ENCODE measurements around the gene BRD1. TPM values are rescaled to one million over a fixed set of nuclear protein-coding genes. Genes with fewer than 3 reads are reported as not detected.
"Not testable (repeated sequence)": the region's sequence is repeated elsewhere in the genome, so short reads cannot be mapped to it uniquely, and the experiment has no call there.

Gene BRD1
- total and polyA plus RNA-seq, 8 donors = 27.4 to 50.3 (median 37.9) TPM

DNA sequence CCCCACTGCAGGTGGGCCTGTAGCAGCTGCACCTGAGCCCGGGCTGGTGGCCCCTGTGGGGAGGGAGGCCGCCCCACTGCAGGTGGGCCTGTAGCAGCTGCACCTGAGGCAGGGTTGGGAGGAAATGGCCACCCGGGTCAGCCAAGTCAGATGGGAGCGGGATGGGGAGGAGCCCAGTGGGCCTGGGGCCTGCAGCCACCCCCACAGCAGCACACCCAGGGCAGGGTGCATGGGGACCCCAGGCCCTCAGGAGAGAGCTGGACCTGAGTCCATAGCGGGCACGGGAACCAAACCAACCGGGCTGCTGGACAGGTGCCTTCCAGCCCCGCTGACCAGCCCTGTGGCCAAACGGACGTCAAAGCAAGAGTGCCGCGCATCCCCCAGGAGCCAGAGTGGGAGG lies 61.7 kb downstream of the BRD1 start:
- Histone ChIP-seq H3K9me3 (peaks cover 0 to 13% of the 10 kb centered on the region in 2 donors), H3K27me3 (no peaks in the 10 kb centered on the region), H3K27ac (no peak overlapping the region), H3K4me3 (no peak overlapping the region), H3K4me1 (peaks cover 0 to 4% of the 10 kb centered on the region in 2 donors), H3K36me3 (no peaks in the 10 kb centered on the region)
- no peak for ATAC-seq
- peak in 2 of 4 donors; percentile 20 to 72 for DNase-seq
- TF ChIP-seq CTCF (IDR thresholded peaks at IDR 0.05) = no peak
- intact Hi-C loops (cut with DNase I) = no loop called here

GRCh38 chr22:49765091-49765771 lies 62.4 kb downstream of the BRD1 start:
- Histone ChIP-seq H3K27ac (no peak overlapping the region), H3K4me1 (peaks cover 0 to 7% of the 10 kb centered on the region in 2 donors), H3K9me3 (peaks cover 0 to 13% of the 10 kb centered on the region in 2 donors), H3K4me3 (no peak overlapping the region), H3K36me3 (no peaks in the 10 kb centered on the region), H3K27me3 (no peaks in the 10 kb centered on the region)
- peak in 2 of 4 donors; percentile 25 to 67 for DNase-seq
- intact Hi-C loops (cut with DNase I) = no loop called here
- ATAC-seq = no peak
- TF ChIP-seq CTCF (IDR thresholded peaks at IDR 0.05) = no peak

- peaks cover 0 to 7% of the 10 kb centered on the region in 2 donors for H3K4me1 ChIP-seq
- no peaks in the 10 kb centered on the region for H3K27me3 ChIP-seq
- DNase-seq (peak in 2 of 4 donors; percentile 28 to 72), ATAC-seq (no peak)
- H3K36me3 ChIP-seq = no peaks in the 10 kb centered on the region
- H3K27ac ChIP-seq = no peak overlapping the region
- H3K9me3 ChIP-seq = peaks cover 0 to 13% of the 10 kb centered on the region in 2 donors
- no peak overlapping the region for H3K4me3 ChIP-seq
- intact Hi-C loops (cut with DNase I) = no loop called here
- no peak for TF ChIP-seq CTCF (IDR thresholded peaks at IDR 0.05)
Observed at GRCh38 chr22:49764127-49764581, 63.5 kb downstream of the BRD1 start.

DNA sequence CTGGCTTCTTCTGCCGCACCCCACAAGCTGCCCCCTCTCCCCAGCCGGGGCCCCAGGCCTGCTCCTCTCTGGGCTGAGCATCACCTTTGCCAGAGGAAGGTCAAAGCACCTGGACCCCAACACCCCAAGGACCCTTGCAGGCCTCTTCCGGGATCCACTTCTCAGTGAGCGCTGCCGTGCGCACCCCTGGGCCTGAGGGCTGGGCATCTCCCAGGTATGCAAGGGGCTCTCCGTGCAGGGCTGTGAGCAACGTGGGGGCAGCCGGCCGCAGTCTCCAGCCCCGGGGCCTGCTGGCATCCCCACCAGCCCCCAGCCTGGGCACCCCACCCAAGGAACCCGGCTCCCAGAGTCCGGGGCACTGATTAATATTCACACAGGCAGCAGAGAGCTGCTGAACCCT lies 64.0 kb downstream of the BRD1 start:
- no peak for ATAC-seq
- H3K27ac ChIP-seq = no peak overlapping the region
- no peaks in the 10 kb centered on the region for H3K36me3 ChIP-seq
- no peaks in the 10 kb centered on the region for H3K27me3 ChIP-seq
- peaks cover 0 to 7% of the 10 kb centered on the region in 2 donors for H3K4me1 ChIP-seq
- peak in 2 of 4 donors; percentile 12 to 63 for DNase-seq
- intact Hi-C loops (cut with DNase I) = no loop called here
- peaks cover 0 to 13% of the 10 kb centered on the region in 2 donors for H3K9me3 ChIP-seq
- TF ChIP-seq CTCF (IDR thresholded peaks at IDR 0.05) = no peak
- H3K4me3 ChIP-seq = no peak overlapping the region

DNA sequence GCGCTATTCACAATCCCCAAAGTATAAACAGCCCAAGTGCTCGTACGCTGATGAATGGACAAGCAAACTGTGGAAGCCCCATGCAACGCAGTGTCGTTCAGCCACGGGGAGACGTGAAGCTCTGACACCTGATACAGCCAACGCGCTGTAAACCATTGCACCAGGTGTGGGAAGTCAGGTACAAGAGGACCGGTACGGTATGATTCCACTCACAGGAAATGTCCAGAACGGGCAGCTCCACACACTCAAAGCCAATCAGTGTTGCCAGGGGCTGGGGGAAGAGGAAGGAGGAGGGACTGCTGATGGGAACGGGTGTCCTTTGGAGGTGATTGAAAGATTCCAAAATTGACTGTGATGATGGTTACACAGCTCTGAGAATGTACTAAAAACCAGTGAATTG lies 64.5 kb downstream of the BRD1 start:
- no peaks in the 10 kb centered on the region for H3K27me3 ChIP-seq
- intact Hi-C loops (cut with DNase I) = no loop called here
- ATAC-seq (no peak), DNase-seq (peak in 1 of 4 donors; percentile 10)
- peaks cover 0 to 7% of the 10 kb centered on the region in 2 donors for H3K4me1 ChIP-seq
- TF ChIP-seq CTCF (IDR thresholded peaks at IDR 0.05) = no peak
- no peaks in the 10 kb centered on the region for H3K36me3 ChIP-seq
- H3K4me3 ChIP-seq = no peak overlapping the region
- no peak overlapping the region for H3K27ac ChIP-seq
- H3K9me3 ChIP-seq = peaks cover 0 to 13% of the 10 kb centered on the region in 2 donors

- H3K27me3 ChIP-seq; intact Hi-C loops (cut with DNase I); H3K4me1 ChIP-seq; H3K36me3 ChIP-seq; H3K27ac ChIP-seq; H3K4me3 ChIP-seq; ATAC-seq: not testable (repeated sequence)
- DNase-seq = peak in 1 of 4 donors; percentile 4
- peaks cover 0 to 13% of the 10 kb centered on the region in 2 donors for H3K9me3 ChIP-seq
Observed at GRCh38 chr22:49762571-49762970, 65.1 kb downstream of the BRD1 start.
